Chondrocyte (in vitro differentiated cells): ENCODE results near the gene RFXAP. TPM values are rescaled to one million over a fixed set of nuclear protein-coding genes. Genes with fewer than 3 reads are reported as not detected.

ENCODE experiments used
- DNase-seq: peaks from one replicate; pipeline ENCODE4 v3.0.0; 2021; ENCODE audit warnings: mixed read lengths, low spot score
- H3K27ac Mint-ChIP-seq: one replicate; pipeline ENCODE4 v1.8.0; 2021; ENCODE audit warnings: mild to moderate bottlenecking, moderate library complexity, mixed read lengths; ENCODE audit not compliant: unreplicated experiment
- H3K27me3 Mint-ChIP-seq: 2 replicates; pipeline ENCODE4 v1.8.0; 2021; ENCODE audit warnings: low read depth, mixed read lengths
- H3K36me3 Mint-ChIP-seq: 2 replicates; pipeline ENCODE4 v1.8.0; 2021; ENCODE audit warnings: low read depth, mixed read lengths
- H3K4me1 Mint-ChIP-seq: 2 replicates; pipeline ENCODE4 v1.8.0; 2021; ENCODE audit warnings: low read depth, mild to moderate bottlenecking, mixed read lengths
- H3K4me3 Mint-ChIP-seq: one replicate; pipeline ENCODE4 v1.8.0; 2021; ENCODE audit warnings: mild to moderate bottlenecking, moderate library complexity, mixed read lengths; ENCODE audit not compliant: unreplicated experiment
- H3K9me3 Mint-ChIP-seq: 2 replicates; pipeline ENCODE4 v1.8.0; 2021; ENCODE audit warnings: low read depth, mixed read lengths
- CTCF ChIP-seq: fragments of 200-600 bp; sonication (generic); IDR thresholded peaks from 2 replicates; pipeline ENCODE4 v1.5.0; 2021; ENCODE audit warnings: antibody characterized with exemption, mild to moderate bottlenecking, moderate library complexity
- total RNA-seq: library from RNA; stranded (reverse); gene quantifications from 3 replicates; pipeline ENCODE4 v1.2.1, GENCODE V29; 2021

RFXAP gene
- total RNA-seq, 1 donor from 2014 or later = 5.0 TPM

GRCh38 chr13:36814465-36814864, 4.6 kb upstream of the RFXAP start:
- no peak overlapping the region for H3K27ac Mint-ChIP-seq
- no peaks in the 10 kb centered on the region for H3K36me3 Mint-ChIP-seq
- peaks cover 16% of the 10 kb centered on the region for H3K27me3 Mint-ChIP-seq
- no peak overlapping the region for H3K4me3 Mint-ChIP-seq
- H3K4me1 Mint-ChIP-seq = peaks cover 8% of the 10 kb centered on the region
- no peaks in the 10 kb centered on the region for H3K9me3 Mint-ChIP-seq
- DNase-seq = no peak
- TF ChIP-seq CTCF = no peak

- H3K9me3 Mint-ChIP-seq = no peaks in the 10 kb centered on the region
- no peaks in the 10 kb centered on the region for H3K36me3 Mint-ChIP-seq
- H3K4me3 Mint-ChIP-seq = no peak overlapping the region
- H3K4me1 Mint-ChIP-seq = peaks cover 14% of the 10 kb centered on the region
- H3K27me3 Mint-ChIP-seq = peaks cover 14% of the 10 kb centered on the region
- no peak overlapping the region for H3K27ac Mint-ChIP-seq
- no peak for DNase-seq
- peak; percentile 57 for TF ChIP-seq CTCF
Measured at GRCh38 chr13:36815062-36815461, 4.0 kb upstream of the RFXAP start.

- Mint-ChIP-seq H3K4me3 (peak overlapping the region; percentile 93), H3K36me3 (no peaks in the 10 kb centered on the region), H3K27me3 (peaks cover under 1% of the 10 kb centered on the region), H3K4me1 (peaks cover 34% of the 10 kb centered on the region), H3K27ac (peak overlapping the region; percentile 81), H3K9me3 (no peaks in the 10 kb centered on the region)
- DNase-seq = no peak
- TF ChIP-seq CTCF = no peak
Measured at GRCh38 chr13:36817996-36818803, 822 bp upstream of the RFXAP start.

- H3K4me1 Mint-ChIP-seq = peaks cover 34% of the 10 kb centered on the region
- peak overlapping the region; percentile 82 for H3K27ac Mint-ChIP-seq
- no peaks in the 10 kb centered on the region for H3K9me3 Mint-ChIP-seq
- TF ChIP-seq CTCF = no peak
- peak overlapping the region; percentile 93 for H3K4me3 Mint-ChIP-seq
- no peak for DNase-seq
- H3K27me3 Mint-ChIP-seq = no peaks in the 10 kb centered on the region
- H3K36me3 Mint-ChIP-seq = no peaks in the 10 kb centered on the region
Measured at GRCh38 chr13:36819739-36820090, 693 bp downstream of the RFXAP start.

GRCh38 chr13:36820222-36820621, 1.2 kb downstream of the RFXAP start:
- no peak for TF ChIP-seq CTCF
- peaks cover 3% of the 10 kb centered on the region for H3K36me3 Mint-ChIP-seq
- DNase-seq = no peak
- H3K27ac Mint-ChIP-seq = peak overlapping the region; percentile 82
- H3K4me1 Mint-ChIP-seq = peaks cover 34% of the 10 kb centered on the region
- no peaks in the 10 kb centered on the region for H3K27me3 Mint-ChIP-seq
- no peaks in the 10 kb centered on the region for H3K9me3 Mint-ChIP-seq
- H3K4me3 Mint-ChIP-seq = peak overlapping the region; percentile 93
